GM18517 (cell line): ENCODE data around the gene DGCR2.

Source experiments
- ATAC-seq: cut with Tn5 transposase; IDR thresholded peaks from one replicate; pipeline ENCODE4 v1.9.1; 2021; ENCODE audit warnings: mild to moderate bottlenecking, moderate library complexity; ENCODE audit not compliant: unreplicated experiment

Gene DGCR2

DNA sequence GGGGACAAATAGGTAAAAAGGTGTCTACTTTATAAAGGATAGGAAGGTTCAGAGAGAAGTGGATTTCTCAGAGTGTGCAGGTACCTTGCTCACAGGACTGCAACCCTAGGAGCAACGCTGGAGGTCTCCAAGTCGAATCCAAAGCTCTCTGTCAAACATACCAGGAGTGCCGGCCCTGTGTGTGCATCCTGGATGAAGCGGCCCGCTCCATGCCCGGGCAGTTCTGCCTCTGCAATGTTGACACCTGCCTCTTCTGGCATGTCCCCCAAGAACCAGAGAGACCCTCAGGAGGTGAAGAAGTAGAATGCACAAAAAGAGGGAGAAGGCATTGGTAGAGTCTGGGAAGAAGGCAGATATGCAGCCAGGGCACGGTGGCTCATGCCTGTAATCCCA, 5.8 kb upstream of the DGCR2 start:
- ATAC-seq: no peak

- no peak for ATAC-seq
These were observed 5.3 kb upstream of the DGCR2 start for GRCh38 chr22:19127329-19128008.

DNA sequence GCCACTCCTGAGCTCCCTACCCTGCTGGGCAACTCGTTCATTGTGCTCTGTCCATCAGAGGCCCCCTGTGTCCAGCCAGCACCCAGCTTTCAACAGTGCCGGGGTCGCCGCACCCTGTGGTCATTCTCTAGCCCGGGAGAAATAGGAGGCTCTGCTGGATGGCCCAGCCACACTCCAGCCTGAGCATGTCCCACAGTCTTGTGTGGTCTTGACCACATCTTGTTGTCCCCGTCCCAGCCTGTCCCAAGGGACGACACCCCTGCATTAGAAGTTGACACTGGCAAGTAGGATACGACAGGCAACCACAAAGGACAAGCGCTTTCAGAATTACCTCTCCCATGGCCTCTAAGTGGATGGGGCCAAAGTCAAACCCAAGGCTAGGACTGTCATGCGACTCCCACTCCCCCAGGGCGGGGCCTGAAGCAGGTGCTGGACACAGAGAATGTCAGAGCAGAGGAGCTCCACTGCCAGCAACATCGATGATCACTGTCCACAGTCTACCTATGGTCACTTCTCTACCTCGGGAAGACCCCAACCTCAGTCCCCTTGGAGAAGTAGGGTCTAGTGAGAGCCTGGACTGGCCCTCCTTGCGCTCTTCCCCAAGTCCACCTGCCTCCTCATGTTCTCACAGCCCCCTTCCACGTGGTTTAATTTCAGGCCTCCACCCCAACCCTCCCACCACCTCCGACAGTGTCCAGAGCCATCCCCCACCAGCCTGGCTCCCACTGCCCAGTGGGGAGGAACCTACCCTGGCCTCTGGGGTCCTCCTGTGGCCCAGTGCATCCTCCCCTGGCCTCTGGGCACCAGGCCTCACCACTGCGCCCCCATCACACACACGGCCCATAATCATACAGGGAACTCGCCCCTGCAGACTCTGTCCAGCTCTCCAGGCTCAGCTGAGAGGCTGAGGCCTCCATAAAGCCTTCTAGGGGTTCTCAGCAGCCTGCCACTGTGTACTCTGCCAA, 4.4 kb upstream of the DGCR2 start:
- no peak for ATAC-seq

GRCh38 chr22:19125474-19126308, 3.5 kb upstream of the DGCR2 start:
- no peak for ATAC-seq

- ATAC-seq: no peak
These were observed 2.8 kb upstream of the DGCR2 start for GRCh38 chr22:19125011-19125410.

- ATAC-seq: no peak
These were observed 2.2 kb upstream of the DGCR2 start for GRCh38 chr22:19124377-19124776.

- no peak for ATAC-seq
These were observed 1.7 kb upstream of the DGCR2 start for GRCh38 chr22:19123936-19124335.

- ATAC-seq: no peak
These were observed 710 bp upstream of the DGCR2 start for GRCh38 chr22:19122752-19123492.

DNA sequence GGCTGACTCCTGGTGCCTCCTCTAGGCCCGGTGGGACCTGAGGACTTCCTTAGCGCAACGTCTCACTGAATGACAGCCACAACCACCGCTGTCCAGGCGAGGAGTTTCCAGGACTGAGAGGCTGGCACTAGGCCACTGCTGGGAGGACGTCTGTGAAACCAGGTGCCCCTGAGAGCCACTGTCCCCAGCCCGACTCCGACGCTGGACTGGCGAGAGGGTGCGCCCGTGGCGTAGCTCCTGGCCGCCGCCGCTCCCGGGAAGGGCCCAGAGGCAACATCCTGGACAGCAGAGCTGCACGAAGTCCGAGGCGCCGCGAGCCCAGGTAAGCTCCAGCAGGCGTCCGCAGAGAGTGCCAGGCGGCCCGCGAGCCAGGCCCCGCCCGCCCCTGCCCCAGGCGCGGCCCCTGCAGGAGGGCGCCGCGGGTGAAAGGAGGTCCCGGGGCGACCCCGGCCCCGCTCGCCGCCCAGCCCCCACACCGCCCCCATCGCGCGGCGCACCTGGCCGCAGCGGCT, 525 bp downstream of the DGCR2 start:
- ATAC-seq: peak; percentile 25

DNA sequence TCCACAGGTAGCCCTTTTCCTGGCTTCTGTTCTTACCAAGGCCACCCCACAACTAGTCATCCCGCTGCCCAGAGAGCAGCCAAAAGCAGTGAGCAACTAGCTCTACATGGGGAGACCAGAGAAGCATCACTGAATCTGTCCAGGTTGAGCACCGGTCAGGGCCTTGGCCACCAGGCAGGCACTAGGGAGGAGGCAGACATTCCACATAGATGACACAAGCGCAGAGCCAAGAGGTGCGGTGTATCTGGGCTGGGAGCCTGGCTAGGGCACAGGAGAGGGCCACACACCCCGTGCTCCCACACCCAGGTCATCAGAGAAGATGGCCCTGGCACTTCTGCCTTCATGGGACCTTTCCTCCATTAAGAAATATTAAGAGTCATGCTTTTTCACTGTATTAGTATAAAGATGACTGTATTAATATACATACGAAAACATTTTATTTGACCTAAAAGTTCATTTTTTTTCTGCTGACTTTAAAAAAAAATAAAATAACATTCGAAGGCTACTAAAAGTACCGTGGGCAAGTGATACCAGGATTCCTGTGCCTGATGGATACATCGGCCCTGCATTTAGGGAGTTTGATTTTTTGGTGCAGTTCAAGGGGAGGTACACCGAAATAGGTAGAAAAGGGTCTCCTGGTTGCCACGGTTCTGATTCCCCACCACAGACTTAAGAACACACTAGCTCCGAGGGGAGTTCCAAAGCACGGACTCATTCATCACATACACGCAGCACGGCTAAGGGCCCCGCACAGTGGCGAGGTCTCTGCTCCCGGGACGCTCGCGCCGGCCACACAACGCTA, 1.2 kb downstream of the DGCR2 start:
- no peak for ATAC-seq

GRCh38 chr22:19119949-19120348, 2.3 kb downstream of the DGCR2 start:
- ATAC-seq: no peak

GRCh38 chr22:19118329-19118880, 3.8 kb downstream of the DGCR2 start:
- peak; percentile 49 for ATAC-seq

- no peak for ATAC-seq
These were observed 5.1 kb downstream of the DGCR2 start for GRCh38 chr22:19117111-19117512.

GRCh38 chr22:19115628-19116027, 6.6 kb downstream of the DGCR2 start:
- ATAC-seq: no peak

DNA sequence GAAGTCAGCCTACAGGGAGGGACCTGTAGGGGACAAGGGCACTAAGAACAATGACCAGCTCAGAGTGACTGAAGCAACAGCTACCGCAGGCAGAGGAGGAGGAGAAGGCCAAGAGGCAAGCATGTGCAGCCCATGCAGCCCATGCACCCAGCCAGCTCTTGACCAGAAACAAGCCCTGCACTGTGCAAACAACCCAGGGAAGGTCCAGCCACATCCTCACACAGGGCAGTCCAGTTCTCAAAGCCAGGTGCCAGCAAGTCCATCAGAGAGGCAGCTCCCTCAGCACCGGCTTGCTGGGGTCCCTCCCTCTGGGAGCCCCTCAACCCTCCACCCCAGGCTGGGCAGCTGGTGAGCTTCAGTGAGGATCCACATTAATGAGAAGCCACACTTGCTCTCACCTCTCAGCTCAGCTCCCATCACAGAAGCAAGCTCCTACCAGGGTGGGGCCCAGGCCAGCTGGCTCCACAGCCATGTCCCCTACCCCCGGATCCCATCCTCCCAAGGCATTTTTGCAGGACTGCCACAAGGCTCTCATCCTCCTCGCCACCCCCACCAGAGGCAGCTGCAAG, 7.1 kb downstream of the DGCR2 start:
- ATAC-seq: no peak

DNA sequence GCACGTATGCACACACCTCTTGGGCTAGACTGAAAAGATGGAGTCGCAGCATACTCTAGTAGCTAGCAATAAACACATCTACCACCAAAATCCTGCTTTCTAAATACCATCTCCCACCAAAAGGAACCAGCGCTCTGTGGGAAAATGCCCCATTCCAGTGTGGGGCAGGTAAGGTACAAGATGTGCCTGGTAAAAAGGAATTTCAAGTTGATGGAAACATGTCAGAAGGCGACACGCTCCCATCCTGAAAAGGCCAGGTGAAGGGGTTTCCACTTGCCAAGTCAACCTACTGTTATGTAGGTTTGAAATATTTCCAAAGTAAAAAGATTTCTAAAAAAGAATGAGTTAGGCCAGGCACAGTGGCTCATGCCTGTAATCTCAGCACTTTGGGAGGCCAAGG, 8.8 kb downstream of the DGCR2 start:
- ATAC-seq: no peak

GRCh38 chr22:19111584-19111983, 10.6 kb downstream of the DGCR2 start:
- ATAC-seq: no peak

- no peak for ATAC-seq
These were observed 11.1 kb downstream of the DGCR2 start for GRCh38 chr22:19111140-19111539.

- no peak for ATAC-seq
These were observed 11.6 kb downstream of the DGCR2 start for GRCh38 chr22:19110646-19111045.
